Activated CD4-positive, alpha-beta T cell treated with anti-CD3 and anti-CD28 coated beads, Interleukin-2, amount 10 ng/mL, durations not matched to agents 24 days and 14 days (primary cell): ENCODE measurements around the gene PDE6D. TPM values are rescaled to one million over a fixed set of nuclear protein-coding genes. Genes with fewer than 3 reads are reported as not detected.

Experiments
- DNase-seq: peaks from one replicate; pipeline ENCODE4 v3.0.0; 2022
- H3K27ac Mint-ChIP-seq: one replicate; pipeline ENCODE4 v1.8.0; 2022; ENCODE audit warnings: mild to moderate bottlenecking, mixed read lengths
- H3K27me3 Mint-ChIP-seq: one replicate; pipeline ENCODE4 v1.8.0; 2022; ENCODE audit warnings: mixed read lengths
- H3K36me3 Mint-ChIP-seq: one replicate; pipeline ENCODE4 v1.8.0; 2022; ENCODE audit warnings: low read depth, mild to moderate bottlenecking, mixed read lengths
- H3K4me1 Mint-ChIP-seq: one replicate; pipeline ENCODE4 v1.8.0; 2021; ENCODE audit warnings: mixed read lengths
- H3K4me3 Mint-ChIP-seq: one replicate; pipeline ENCODE4 v1.8.0; 2022; ENCODE audit warnings: mild to moderate bottlenecking, moderate library complexity, mixed read lengths
- H3K9me3 Mint-ChIP-seq: one replicate; pipeline ENCODE4 v1.8.0; 2021; ENCODE audit warnings: mixed read lengths
- intact Hi-C: fragments of 100-400 bp; cut with micrococcal nuclease; formaldehyde crosslinking; loops from one replicate; pipeline ENCODE4 v1.15.1; 2023
- total RNA-seq: library from RNA; stranded (reverse); gene quantifications from 2 replicates; pipeline ENCODE4 v1.2.3, GENCODE V29; 2022

The PDE6D gene
- total RNA-seq, 1 donor from 2014 or later, result 36.0 TPM

GRCh38 chr2:231682603-231683291, 98.3 kb downstream of the PDE6D start:
- no peak overlapping the region for H3K4me3 Mint-ChIP-seq
- H3K9me3 Mint-ChIP-seq, result no peaks in the 10 kb centered on the region
- H3K27me3 Mint-ChIP-seq, result peaks cover 20% of the 10 kb centered on the region
- no peaks in the 10 kb centered on the region for H3K36me3 Mint-ChIP-seq
- peaks cover 6% of the 10 kb centered on the region for H3K4me1 Mint-ChIP-seq
- H3K27ac Mint-ChIP-seq, result no peak overlapping the region
- no peak for DNase-seq
- intact Hi-C loops, result no loop called here

Other genes starting within 250 kb of the PDE6D start
- not detected in 2 replicates for gene TEX44, start 188.4 kb downstream of the PDE6D start, total RNA-seq
- gene PTMA, start 72.8 kb downstream of the PDE6D start, total RNA-seq, result 2,376 and 2,379 TPM in 2 replicates
- gene COPS7B, start 5.2 kb upstream of the PDE6D start, total RNA-seq, result 66.7 and 67.6 TPM in 2 replicates
- 0.76 and 2.2 TPM in 2 replicates for gene NPPC, start 145.1 kb upstream of the PDE6D start, total RNA-seq
- 27.8 and 29.5 TPM in 2 replicates for gene DIS3L2, start 180.4 kb upstream of the PDE6D start, total RNA-seq